Memory B cell (primary cell): Measurements from ENCODE around the gene GREB1.

Experiments used
- ATAC-seq: fragments of 150-1000 bp; cut with Tn5 transposase; 2 replicates; pipeline ENCODE4 v1.10.0; 2021; ENCODE audit warnings: low read depth, mild to moderate bottlenecking, moderate library complexity
- DNase-seq, 2 donors: peaks; one replicate each; pipeline ENCODE4 v3.0.0; 2022; ENCODE audit warnings: low spot score in 2 of 2
- H3K27ac Mint-ChIP-seq: one replicate; pipeline ENCODE4 v1.8.0; 2022; ENCODE audit warnings: mild to moderate bottlenecking, moderate library complexity, mixed read lengths
- H3K27me3 Mint-ChIP-seq: one replicate; pipeline ENCODE4 v1.8.0; 2022; ENCODE audit warnings: mixed read lengths
- H3K36me3 Mint-ChIP-seq: one replicate; pipeline ENCODE4 v1.8.0; 2022; ENCODE audit warnings: mild to moderate bottlenecking, mixed read lengths
- H3K4me1 Mint-ChIP-seq: one replicate; pipeline ENCODE4 v1.8.0; 2022; ENCODE audit warnings: mixed read lengths
- H3K4me3 Mint-ChIP-seq: one replicate; pipeline ENCODE4 v1.8.0; 2022; ENCODE audit warnings: mild to moderate bottlenecking, moderate library complexity, mixed read lengths
- H3K9me3 Mint-ChIP-seq: one replicate; pipeline ENCODE4 v1.8.0; 2022; ENCODE audit warnings: mixed read lengths

GREB1 gene

GRCh38 chr2:11540148-11540995 lies 6.5 kb downstream of the GREB1 start:
- Mint-ChIP-seq H3K4me1 (no peaks in the 10 kb centered on the region), H3K36me3 (no peaks in the 10 kb centered on the region), H3K4me3 (no peak overlapping the region), H3K27ac (no peak overlapping the region), H3K27me3 (peaks cover 13% of the 10 kb centered on the region), H3K9me3 (peaks cover 2% of the 10 kb centered on the region)
- DNase-seq (no peak), ATAC-seq (no peak)

GRCh38 chr2:11540996-11541692 lies 7.3 kb downstream of the GREB1 start:
- DNase-seq (no peak), ATAC-seq (no peak)
- H3K27ac Mint-ChIP-seq: no peak overlapping the region
- no peaks in the 10 kb centered on the region for H3K36me3 Mint-ChIP-seq
- H3K27me3 Mint-ChIP-seq: peaks cover 10% of the 10 kb centered on the region
- no peak overlapping the region for H3K4me3 Mint-ChIP-seq
- peaks cover 2% of the 10 kb centered on the region for H3K9me3 Mint-ChIP-seq
- no peaks in the 10 kb centered on the region for H3K4me1 Mint-ChIP-seq

GRCh38 chr2:11541693-11542274 lies 7.9 kb downstream of the GREB1 start:
- H3K4me1 Mint-ChIP-seq: no peaks in the 10 kb centered on the region
- ATAC-seq (no peak), DNase-seq (no peak)
- H3K4me3 Mint-ChIP-seq: no peak overlapping the region
- H3K9me3 Mint-ChIP-seq: peaks cover 2% of the 10 kb centered on the region
- H3K27me3 Mint-ChIP-seq: peaks cover 10% of the 10 kb centered on the region
- no peaks in the 10 kb centered on the region for H3K36me3 Mint-ChIP-seq
- no peak overlapping the region for H3K27ac Mint-ChIP-seq

- peaks cover 2% of the 10 kb centered on the region for H3K9me3 Mint-ChIP-seq
- DNase-seq (no peak), ATAC-seq (no peak)
- H3K4me3 Mint-ChIP-seq: no peak overlapping the region
- H3K27ac Mint-ChIP-seq: no peak overlapping the region
- H3K4me1 Mint-ChIP-seq: no peaks in the 10 kb centered on the region
- peaks cover 10% of the 10 kb centered on the region for H3K27me3 Mint-ChIP-seq
- no peaks in the 10 kb centered on the region for H3K36me3 Mint-ChIP-seq
Measured at GRCh38 chr2:11542275-11542819, 8.5 kb downstream of the GREB1 start.

- H3K36me3 Mint-ChIP-seq: no peaks in the 10 kb centered on the region
- DNase-seq: no peak
- H3K4me3 Mint-ChIP-seq: no peak overlapping the region
- ATAC-seq: no peak
- H3K27ac Mint-ChIP-seq: no peak overlapping the region
- H3K4me1 Mint-ChIP-seq: no peaks in the 10 kb centered on the region
- H3K27me3 Mint-ChIP-seq: peaks cover 14% of the 10 kb centered on the region
- H3K9me3 Mint-ChIP-seq: peaks cover 2% of the 10 kb centered on the region
Measured at GRCh38 chr2:11543337-11544216, 9.7 kb downstream of the GREB1 start.

GRCh38 chr2:11546072-11546471 lies 12.2 kb downstream of the GREB1 start:
- H3K27ac Mint-ChIP-seq: no peak overlapping the region
- DNase-seq (no peak), ATAC-seq (no peak)
- H3K36me3 Mint-ChIP-seq: peaks cover 2% of the 10 kb centered on the region
- no peaks in the 10 kb centered on the region for H3K4me1 Mint-ChIP-seq
- H3K27me3 Mint-ChIP-seq: peaks cover 12% of the 10 kb centered on the region
- peaks cover 6% of the 10 kb centered on the region for H3K9me3 Mint-ChIP-seq
- no peak overlapping the region for H3K4me3 Mint-ChIP-seq

- Mint-ChIP-seq H3K9me3 (peaks cover 6% of the 10 kb centered on the region), H3K27me3 (peaks cover 10% of the 10 kb centered on the region), H3K27ac (no peak overlapping the region), H3K4me3 (no peak overlapping the region), H3K36me3 (peaks cover 2% of the 10 kb centered on the region), H3K4me1 (no peaks in the 10 kb centered on the region)
- ATAC-seq (no peak), DNase-seq (no peak)
Measured at GRCh38 chr2:11547912-11548497, 14.2 kb downstream of the GREB1 start.

GRCh38 chr2:11550302-11550701 lies 16.5 kb downstream of the GREB1 start:
- Mint-ChIP-seq H3K27me3 (peaks cover 10% of the 10 kb centered on the region), H3K36me3 (peaks cover 2% of the 10 kb centered on the region), H3K4me3 (no peak overlapping the region), H3K4me1 (peaks cover 4% of the 10 kb centered on the region), H3K9me3 (peaks cover 6% of the 10 kb centered on the region), H3K27ac (no peak overlapping the region)
- ATAC-seq (no peak), DNase-seq (no peak)

- H3K27me3 Mint-ChIP-seq: peaks cover 10% of the 10 kb centered on the region
- peaks cover 6% of the 10 kb centered on the region for H3K9me3 Mint-ChIP-seq
- ATAC-seq: no peak
- no peak overlapping the region for H3K27ac Mint-ChIP-seq
- H3K36me3 Mint-ChIP-seq: peaks cover 2% of the 10 kb centered on the region
- H3K4me3 Mint-ChIP-seq: no peak overlapping the region
- peaks cover 4% of the 10 kb centered on the region for H3K4me1 Mint-ChIP-seq
- DNase-seq: no peak
Measured at GRCh38 chr2:11550901-11551568, 17.2 kb downstream of the GREB1 start.

GRCh38 chr2:11551569-11552259 lies 17.9 kb downstream of the GREB1 start:
- Mint-ChIP-seq H3K4me1 (peaks cover 4% of the 10 kb centered on the region), H3K27me3 (peaks cover 10% of the 10 kb centered on the region), H3K4me3 (no peak overlapping the region), H3K36me3 (peaks cover 2% of the 10 kb centered on the region), H3K27ac (no peak overlapping the region), H3K9me3 (peaks cover 6% of the 10 kb centered on the region)
- ATAC-seq (no peak), DNase-seq (no peak)

- Mint-ChIP-seq H3K27ac (no peak overlapping the region), H3K27me3 (peaks cover 10% of the 10 kb centered on the region), H3K36me3 (peaks cover 2% of the 10 kb centered on the region), H3K4me3 (no peak overlapping the region), H3K9me3 (peaks cover 6% of the 10 kb centered on the region), H3K4me1 (peaks cover 4% of the 10 kb centered on the region)
- no peak for ATAC-seq
- DNase-seq: no peak
Measured at GRCh38 chr2:11552260-11552638, 18.4 kb downstream of the GREB1 start.

- Mint-ChIP-seq H3K27ac (no peak overlapping the region), H3K4me3 (no peak overlapping the region), H3K9me3 (peaks cover 6% of the 10 kb centered on the region), H3K36me3 (peaks cover 2% of the 10 kb centered on the region), H3K27me3 (peaks cover 7% of the 10 kb centered on the region), H3K4me1 (peaks cover 4% of the 10 kb centered on the region)
- no peak for ATAC-seq
- DNase-seq: no peak
Measured at GRCh38 chr2:11553661-11554398, 20.0 kb downstream of the GREB1 start.
